Colonic mucosa (tissue), 4 donors: ENCODE data around the gene AOAH. TPM values are rescaled to one million over a fixed set of nuclear protein-coding genes. Genes with fewer than 3 reads are reported as not detected.

Source experiments
- DNase-seq: peaks from one replicate; pipeline ENCODE4 v3.0.0-alpha.2; 2020
- H3K27ac ChIP-seq: fragments of 200-600 bp; one replicate; pipeline ENCODE4 v1.8.0; 2021
- H3K27me3 ChIP-seq: fragments of 200-600 bp; one replicate; pipeline ENCODE4 v1.8.0; 2021
- H3K36me3 ChIP-seq: fragments of 200-600 bp; one replicate; pipeline ENCODE4 v1.8.0; 2021
- H3K4me1 ChIP-seq: fragments of 200-600 bp; one replicate; pipeline ENCODE4 v1.8.0; 2021; ENCODE audit warnings: mild to moderate bottlenecking
- H3K4me3 ChIP-seq: fragments of 200-600 bp; one replicate; pipeline ENCODE4 v1.8.0; 2021
- H3K9ac ChIP-seq, 2 donors: one replicate each; pipeline ENCODE4 v1.7.0; 2013; ENCODE audit warnings: control low read depth in 2 of 2, low read depth in 2 of 2, low read length in 2 of 2
- H3K9me3 ChIP-seq: fragments of 200-600 bp; one replicate; pipeline ENCODE4 v1.8.0; 2021
- CTCF ChIP-seq: fragments of 200-600 bp; IDR thresholded peaks from one replicate; pipeline ENCODE4 v1.8.0; 2022; ENCODE audit warnings: antibody characterized with exemption, mild to moderate bottlenecking
- intact Hi-C: fragments of 100-400 bp; cut with DNase I; formaldehyde crosslinking; loops from one replicate; pipeline ENCODE4 v1.14.1; 2022
- total RNA-seq, 2 donors: library from RNA; stranded (reverse); fragmentation: NEBNext Ultra II Directional in 1 of 2; extraction: Animal tissue kit (Norgen Biotek cat#: 25700) in 1 of 2; gene quantifications; one replicate each; pipeline ENCODE4 v1.2.1, GENCODE V29; 2021
- donor health status: healthy.
- donor health status: DM: no; HTN: no; CAD: no.
- donor health status: DM: no; HTN: no; CAD: no.

Gene AOAH
- total RNA-seq, 2 donors from 2014 or later, result 22.2 to 46.1 TPM

GRCh38 chr7:36563706-36564327 is 160.5 kb downstream of the AOAH start:
- DNase-seq, result no peak
- no peak for TF ChIP-seq CTCF
- H3K27ac ChIP-seq, result no peak overlapping the region
- H3K27me3 ChIP-seq, result no peaks in the 10 kb centered on the region
- intact Hi-C loops, result no loop called here
- no peak overlapping the region for H3K9ac ChIP-seq
- no peaks in the 10 kb centered on the region for H3K4me1 ChIP-seq
- no peaks in the 10 kb centered on the region for H3K9me3 ChIP-seq
- no peak overlapping the region for H3K4me3 ChIP-seq
- H3K36me3 ChIP-seq, result no peaks in the 10 kb centered on the region

- Histone ChIP-seq H3K4me1 (no peaks in the 10 kb centered on the region), H3K36me3 (no peaks in the 10 kb centered on the region), H3K27me3 (no peaks in the 10 kb centered on the region), H3K4me3 (no peak overlapping the region), H3K9me3 (no peaks in the 10 kb centered on the region), H3K9ac (no peak overlapping the region), H3K27ac (no peak overlapping the region)
- intact Hi-C loops, result no loop called here
- no peak for TF ChIP-seq CTCF
- DNase-seq, result no peak
Measured at GRCh38 chr7:36562121-36562520, 162.2 kb downstream of the AOAH start.

GRCh38 chr7:36549029-36549428 is 175.3 kb downstream of the AOAH start:
- Histone ChIP-seq H3K9me3 (no peaks in the 10 kb centered on the region), H3K27ac (no peak overlapping the region), H3K27me3 (no peaks in the 10 kb centered on the region), H3K4me1 (no peaks in the 10 kb centered on the region), H3K36me3 (no peaks in the 10 kb centered on the region), H3K4me3 (no peak overlapping the region), H3K9ac (no peak overlapping the region)
- no peak for TF ChIP-seq CTCF
- intact Hi-C loops, result no loop called here
- no peak for DNase-seq

- Histone ChIP-seq H3K27ac (no peak overlapping the region), H3K4me1 (no peaks in the 10 kb centered on the region), H3K9ac (no peak overlapping the region), H3K9me3 (no peaks in the 10 kb centered on the region), H3K4me3 (no peak overlapping the region), H3K27me3 (no peaks in the 10 kb centered on the region), H3K36me3 (no peaks in the 10 kb centered on the region)
- no peak for DNase-seq
- intact Hi-C loops, result no loop called here
- no peak for TF ChIP-seq CTCF
Measured at GRCh38 chr7:36547416-36547815, 176.9 kb downstream of the AOAH start.

GRCh38 chr7:36546331-36546730 is 178.0 kb downstream of the AOAH start:
- Histone ChIP-seq H3K27me3 (no peaks in the 10 kb centered on the region), H3K36me3 (no peaks in the 10 kb centered on the region), H3K27ac (no peak overlapping the region), H3K4me1 (no peaks in the 10 kb centered on the region), H3K9ac (no peak overlapping the region), H3K4me3 (no peak overlapping the region), H3K9me3 (no peaks in the 10 kb centered on the region)
- no peak for DNase-seq
- no peak for TF ChIP-seq CTCF
- intact Hi-C loops, result no loop called here
